DMS 273 treated with DMSO at 0.1 percent for 48 hours (cell line): ENCODE results near the gene SNX6.
"Not testable (repeated sequence)": the region's sequence is repeated elsewhere in the genome, so short reads cannot be mapped to it uniquely, and the experiment has no call there.

Experiments
- DNase-seq: peaks from one replicate; lab custom pipeline; 2025; lab: John Stamatoyannopoulos, UW

Gene SNX6

GRCh38 chr14:34562776-34563150 is 67.2 kb downstream of the SNX6 start:
- DNase-seq = no peak

GRCh38 chr14:34562037-34562775 is 67.7 kb downstream of the SNX6 start:
- DNase-seq = not testable (repeated sequence)

GRCh38 chr14:34556498-34556829 is 73.5 kb downstream of the SNX6 start:
- not testable (repeated sequence) for DNase-seq

GRCh38 chr14:34555583-34556497 is 74.1 kb downstream of the SNX6 start:
- not testable (repeated sequence) for DNase-seq

GRCh38 chr14:34554540-34555250 is 75.3 kb downstream of the SNX6 start:
- DNase-seq = no peak

- DNase-seq = not testable (repeated sequence)
Observed at GRCh38 chr14:34549276-34549966, 80.5 kb downstream of the SNX6 start.

- no peak for DNase-seq
Observed at GRCh38 chr14:34548472-34548981, 81.4 kb downstream of the SNX6 start.

GRCh38 chr14:34547136-34547520 is 82.8 kb downstream of the SNX6 start:
- DNase-seq = not testable (repeated sequence)

DNA sequence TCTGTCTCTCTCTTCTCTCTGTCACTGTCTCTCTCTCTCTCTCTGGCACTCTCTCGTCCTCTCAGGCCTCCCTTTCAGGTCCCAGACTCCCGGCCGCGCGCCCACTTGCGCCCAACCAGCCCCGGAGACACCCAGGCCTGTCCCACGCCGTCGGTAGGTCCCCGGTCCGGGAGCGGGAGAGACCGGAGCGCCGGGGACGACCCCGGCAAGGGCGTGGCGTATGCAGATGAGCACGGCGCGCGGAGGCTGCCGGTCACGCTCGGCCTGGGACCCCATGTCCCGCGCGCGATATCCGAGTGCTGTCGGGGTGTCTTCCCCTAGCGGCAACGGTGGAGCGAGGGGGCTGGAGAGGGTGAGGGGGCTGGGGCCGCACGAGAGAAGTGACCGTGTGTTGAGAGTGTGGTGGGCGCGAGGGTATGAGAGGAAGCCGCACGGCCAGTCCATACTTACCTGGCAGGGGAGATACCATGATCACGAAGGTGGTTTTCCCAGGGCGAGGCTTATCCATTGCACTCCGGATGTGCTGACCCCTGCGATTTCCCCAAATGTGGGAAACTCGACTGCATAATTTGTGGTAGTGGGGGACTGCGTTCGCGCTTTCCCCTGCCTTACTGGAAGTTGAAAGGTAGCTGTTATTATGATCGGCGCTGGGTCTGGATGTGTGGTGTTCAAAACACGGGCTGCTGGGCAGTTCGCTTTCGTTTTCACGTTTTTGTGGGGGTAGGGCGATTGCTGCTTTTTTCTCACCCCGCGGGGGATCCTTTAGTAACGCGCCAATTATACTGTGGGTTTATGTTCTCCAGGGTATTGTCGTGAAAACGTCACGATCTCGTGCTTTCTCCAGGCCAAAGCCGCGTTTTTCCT is 83.4 kb downstream of the SNX6 start:
- DNase-seq = not testable (repeated sequence)

- DNase-seq = not testable (repeated sequence)
Observed at GRCh38 chr14:34540181-34541059, 89.5 kb downstream of the SNX6 start.

GRCh38 chr14:34539407-34540180 is 90.4 kb downstream of the SNX6 start, which contains the start of gene EAPP:
Gene EAPP, minus strand, starts transcription at chr14:34539701. Its CDS starts 73 bp downstream, at chr14:34539628.
- no peak for DNase-seq

- DNase-seq = no peak
Observed at GRCh38 chr14:34538871-34539406, 91.0 kb downstream of the SNX6 start.

- DNase-seq = not testable (repeated sequence)
Observed at GRCh38 chr14:34538096-34538495, 91.9 kb downstream of the SNX6 start.

GRCh38 chr14:34537677-34538009 is 92.3 kb downstream of the SNX6 start:
- no peak for DNase-seq

GRCh38 chr14:34536951-34537676 is 92.8 kb downstream of the SNX6 start:
- DNase-seq = no peak

- DNase-seq = no peak
Observed at GRCh38 chr14:34527591-34527990, 102.4 kb downstream of the SNX6 start.

GRCh38 chr14:34524216-34524615 is 105.7 kb downstream of the SNX6 start:
- DNase-seq = not testable (repeated sequence)

GRCh38 chr14:34522496-34522895 is 107.5 kb downstream of the SNX6 start:
- DNase-seq = no peak
